ENCODE results near the gene CHP1.

DNA sequence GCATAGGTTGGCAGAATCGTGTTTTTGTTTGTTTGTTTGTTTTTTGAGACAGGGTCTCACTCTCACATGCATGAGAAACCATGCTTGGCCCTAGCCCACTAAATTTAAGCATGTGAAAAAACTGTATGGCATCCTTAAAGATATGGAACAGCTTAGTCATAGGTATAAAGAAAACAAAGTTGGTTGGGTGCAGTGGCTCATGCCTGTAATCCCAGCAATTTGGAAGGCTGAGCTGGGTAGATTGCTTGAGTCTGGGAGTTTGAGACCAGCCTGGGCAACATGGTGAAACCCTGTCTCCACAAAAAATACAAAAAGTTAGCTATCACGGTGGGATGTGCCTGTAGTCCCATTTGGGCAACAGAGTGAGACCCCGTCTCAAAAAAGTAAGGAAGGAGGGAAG lies 25.8 kb upstream of the CHP1 start:
- TF ChIP-seq, protein P1, sequence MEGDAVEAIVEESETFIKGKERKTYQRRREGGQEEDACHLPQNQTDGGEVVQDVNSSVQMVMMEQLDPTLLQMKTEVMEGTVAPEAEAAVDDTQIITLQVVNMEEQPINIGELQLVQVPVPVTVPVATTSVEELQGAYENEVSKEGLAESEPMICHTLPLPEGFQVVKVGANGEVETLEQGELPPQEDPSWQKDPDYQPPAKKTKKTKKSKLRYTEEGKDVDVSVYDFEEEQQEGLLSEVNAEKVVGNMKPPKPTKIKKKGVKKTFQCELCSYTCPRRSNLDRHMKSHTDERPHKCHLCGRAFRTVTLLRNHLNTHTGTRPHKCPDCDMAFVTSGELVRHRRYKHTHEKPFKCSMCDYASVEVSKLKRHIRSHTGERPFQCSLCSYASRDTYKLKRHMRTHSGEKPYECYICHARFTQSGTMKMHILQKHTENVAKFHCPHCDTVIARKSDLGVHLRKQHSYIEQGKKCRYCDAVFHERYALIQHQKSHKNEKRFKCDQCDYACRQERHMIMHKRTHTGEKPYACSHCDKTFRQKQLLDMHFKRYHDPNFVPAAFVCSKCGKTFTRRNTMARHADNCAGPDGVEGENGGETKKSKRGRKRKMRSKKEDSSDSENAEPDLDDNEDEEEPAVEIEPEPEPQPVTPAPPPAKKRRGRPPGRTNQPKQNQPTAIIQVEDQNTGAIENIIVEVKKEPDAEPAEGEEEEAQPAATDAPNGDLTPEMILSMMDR (conservative IDR thresholded peaks at IDR 0.05; ENCODE audit: low read length), result no peak
- TF ChIP-seq EZH2phosphoT487 (IDR thresholded peaks at IDR 0.05; ENCODE audit: borderline replicate concordance, low read depth, low read length), result no peak

Measured in OCI-LY7 (cell line).